Lung (tissue), 12 donors: Measurements from ENCODE around the gene SFTPD. TPM values are rescaled to one million over a fixed set of nuclear protein-coding genes. Genes with fewer than 3 reads are reported as not detected.

Source experiments
- ATAC-seq: fragments of 200-7000 bp; cut with Tn5 transposase; one replicate; pipeline ENCODE4 v1.9.1; 2020; ENCODE audit warnings: moderate number of reproducible peaks; ENCODE audit not compliant: insufficient read depth, low FRiP score
- DNase-seq, 3 donors: peaks; one replicate each; pipeline ENCODE4 v3.0.0-alpha.2; 2013 to 2017
- H3K27ac ChIP-seq, 2 donors: one replicate each; pipeline ENCODE4 v1.5.1; 2013; ENCODE audit warnings: mild to moderate bottlenecking in 2 of 2, moderate library complexity in 2 of 2, control low read depth in 1 of 2, inconsistent platforms in 1 of 2, low read depth in 1 of 2, low read length in 1 of 2
- H3K27me3 ChIP-seq, 3 donors: one replicate each; pipeline ENCODE4 v1.5.1; 2013; ENCODE audit warnings: low read length in 2 of 3; ENCODE audit not compliant: control insufficient read depth in 3 of 3, insufficient read depth in 3 of 3
- H3K36me3 ChIP-seq, 4 donors: one replicate each; pipeline ENCODE4 v1.5.1; 2013; ENCODE audit warnings: low read length in 4 of 4, mild to moderate bottlenecking in 1 of 4, moderate library complexity in 1 of 4; ENCODE audit not compliant: control insufficient read depth in 4 of 4, insufficient read depth in 4 of 4
- H3K4me1 ChIP-seq, 5 donors: one replicate each; pipeline ENCODE4 v1.5.1; 2013; ENCODE audit warnings: low read length in 5 of 5, mild to moderate bottlenecking in 2 of 5, moderate library complexity in 1 of 5; ENCODE audit not compliant: control insufficient read depth in 5 of 5, insufficient read depth in 5 of 5
- H3K4me3 ChIP-seq: one replicate; pipeline ENCODE4 v1.5.1; 2013; ENCODE audit warnings: mild to moderate bottlenecking, control low read depth, moderate library complexity
- H3K9ac ChIP-seq, 2 donors: one replicate each; pipeline ENCODE4 v1.5.1; 2013; ENCODE audit warnings: low read length in 2 of 2, control low read depth in 1 of 2; ENCODE audit not compliant: insufficient read depth in 1 of 2
- H3K9me3 ChIP-seq, 4 donors: one replicate each; pipeline ENCODE4 v1.5.1; 2013; ENCODE audit warnings: low read length in 3 of 4, mild to moderate bottlenecking in 1 of 4, moderate library complexity in 1 of 4; ENCODE audit not compliant: control insufficient read depth in 4 of 4, insufficient read depth in 3 of 4
- WGBS, 2 donors: extraction: QIAGEN DNeasy Blood & Tissue Kit; methylation state at CpG; one replicate each; pipeline ENCODE4 v1.1.7; 2013; 5-methylcytosine and 5-hydroxymethylcytosine counted together
- polyA plus RNA-seq, 2 donors: library from polyadenylated mRNA; stranded (reverse); fragments of 200-250 nt; gene quantifications; one replicate each; pipeline ENCODE4 v1.2.1, GENCODE V29; 2013
- total RNA-seq, 2 donors: library from RNA; depleted of rRNA in 1 of 2; stranded (reverse); fragments of >200 nt in 1 of 2; gene quantifications; one replicate each; pipeline ENCODE4 v1.2.1, GENCODE V29; 2014 to 2021
- TF ChIP-seq, protein P1 (sequence below): IDR thresholded peaks from 2 replicates; pipeline ENCODE4 v1.5.1; 2012; ENCODE audit warnings: mild to moderate bottlenecking; ENCODE audit errors: control extremely low read depth, extremely low read depth
- donor health status: control.
- donor health status: control.
- donor health status: Bipolar disorder and iron deficiency.
- donor health status: healthy.
- donor health status: DM: yes; HTN: yes; CAD: no.

Gene SFTPD
- total and polyA plus RNA-seq, 4 donors: 216 to 661 (median 635) TPM

GRCh38 chr10:79946271-79947082 is 2.4 kb downstream of the SFTPD start:
- H3K27ac ChIP-seq: no peak overlapping the region
- 76 to 88% methylated on average over 8 of the region's 8 CpGs for WGBS, 2 donors

DNA sequence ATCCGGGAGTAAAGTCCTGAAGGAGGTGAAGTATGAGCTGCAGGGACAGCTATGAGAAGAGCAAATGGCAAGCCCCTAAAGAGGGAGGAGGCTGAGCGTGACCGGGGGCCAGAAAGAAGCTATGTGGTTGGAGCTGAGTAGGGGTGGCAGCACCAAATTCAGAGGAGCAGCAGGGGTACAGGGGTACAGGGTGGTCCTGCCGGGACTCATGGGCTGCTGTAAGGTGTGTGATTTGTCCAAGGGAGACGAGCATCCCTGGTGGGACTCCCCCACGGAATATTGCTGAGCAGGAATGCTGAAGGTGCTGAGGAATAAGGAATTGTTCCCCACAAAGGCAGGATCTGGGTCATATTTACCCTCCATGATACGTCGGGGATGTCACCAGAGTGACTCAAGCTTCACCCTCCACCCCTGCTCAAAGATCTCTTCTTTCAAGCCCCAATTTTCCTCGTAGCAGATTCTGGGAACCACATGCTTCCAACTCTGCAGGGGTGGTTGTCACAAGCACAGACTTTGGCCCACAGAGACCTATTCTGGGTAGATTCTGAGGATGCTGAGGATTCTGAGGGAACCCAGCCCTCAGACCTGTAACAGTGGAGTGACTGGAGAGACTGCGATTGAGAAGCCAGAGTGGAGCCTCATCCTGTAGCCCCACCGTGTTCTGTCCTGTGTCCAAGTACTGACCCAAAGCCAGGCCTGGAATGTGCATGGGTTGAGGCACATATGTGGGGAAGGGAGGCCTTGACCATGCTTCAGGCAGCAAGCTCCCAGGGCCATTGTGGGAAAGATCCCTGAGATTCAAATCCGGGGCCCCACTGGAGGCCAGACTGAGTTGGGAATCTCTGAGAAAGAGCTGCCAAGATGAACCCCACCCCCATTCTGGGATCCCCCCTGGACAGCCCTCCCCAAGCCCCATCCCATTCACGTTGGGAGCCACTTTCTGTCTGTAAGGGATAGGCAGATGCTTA is 4.2 kb downstream of the SFTPD start:
- H3K9ac ChIP-seq: no peak overlapping the region
- no peak for DNase-seq
- TF ChIP-seq, protein P1, sequence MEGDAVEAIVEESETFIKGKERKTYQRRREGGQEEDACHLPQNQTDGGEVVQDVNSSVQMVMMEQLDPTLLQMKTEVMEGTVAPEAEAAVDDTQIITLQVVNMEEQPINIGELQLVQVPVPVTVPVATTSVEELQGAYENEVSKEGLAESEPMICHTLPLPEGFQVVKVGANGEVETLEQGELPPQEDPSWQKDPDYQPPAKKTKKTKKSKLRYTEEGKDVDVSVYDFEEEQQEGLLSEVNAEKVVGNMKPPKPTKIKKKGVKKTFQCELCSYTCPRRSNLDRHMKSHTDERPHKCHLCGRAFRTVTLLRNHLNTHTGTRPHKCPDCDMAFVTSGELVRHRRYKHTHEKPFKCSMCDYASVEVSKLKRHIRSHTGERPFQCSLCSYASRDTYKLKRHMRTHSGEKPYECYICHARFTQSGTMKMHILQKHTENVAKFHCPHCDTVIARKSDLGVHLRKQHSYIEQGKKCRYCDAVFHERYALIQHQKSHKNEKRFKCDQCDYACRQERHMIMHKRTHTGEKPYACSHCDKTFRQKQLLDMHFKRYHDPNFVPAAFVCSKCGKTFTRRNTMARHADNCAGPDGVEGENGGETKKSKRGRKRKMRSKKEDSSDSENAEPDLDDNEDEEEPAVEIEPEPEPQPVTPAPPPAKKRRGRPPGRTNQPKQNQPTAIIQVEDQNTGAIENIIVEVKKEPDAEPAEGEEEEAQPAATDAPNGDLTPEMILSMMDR: no peak
- no peaks in the 10 kb centered on the region for H3K27me3 ChIP-seq
- 81 to 89% methylated on average over 13 of the region's 13 CpGs for WGBS, 2 donors
- no peak overlapping the region for H3K27ac ChIP-seq
- no peak for ATAC-seq
- no peak overlapping the region for H3K4me3 ChIP-seq
- H3K9me3 ChIP-seq: no peaks in the 10 kb centered on the region
- H3K36me3 ChIP-seq: peaks cover 0 to 4% (median 0%) of the 10 kb centered on the region in 4 donors
- peaks cover 0 to 11% (median 0%) of the 10 kb centered on the region in 5 donors for H3K4me1 ChIP-seq

More at GRCh38 chr10:79946271-79947082, 2.4 kb downstream of the SFTPD start:
- Histone ChIP-seq H3K9ac (no peak overlapping the region), H3K36me3 (peaks cover 0 to 2% (median 0%) of the 10 kb centered on the region in 4 donors), H3K27me3 (no peaks in the 10 kb centered on the region), H3K9me3 (no peaks in the 10 kb centered on the region), H3K4me1 (peaks cover 0 to 11% (median 0%) of the 10 kb centered on the region in 5 donors), H3K4me3 (no peak overlapping the region)
- ATAC-seq (no peak), DNase-seq (no peak)
- TF ChIP-seq, protein P1: no peak

GRCh38 chr10:79943871-79944270 is 5.0 kb downstream of the SFTPD start:
- TF ChIP-seq, protein P1: no peak
- H3K4me1 ChIP-seq: peaks cover 0 to 9% (median 0%) of the 10 kb centered on the region in 5 donors
- no peak overlapping the region for H3K4me3 ChIP-seq
- no peak overlapping the region for H3K27ac ChIP-seq
- DNase-seq: no peak
- no peaks in the 10 kb centered on the region for H3K9me3 ChIP-seq
- WGBS, 2 donors: 62 to 92% methylated on average over 2 of the region's 2 CpGs
- H3K36me3 ChIP-seq: peaks cover 0 to 4% (median 1%) of the 10 kb centered on the region in 4 donors
- ATAC-seq: no peak
- H3K9ac ChIP-seq: no peak overlapping the region
- no peaks in the 10 kb centered on the region for H3K27me3 ChIP-seq
